ENCODE results near the gene SYNRG.

- TF ChIP-seq PKNOX1 (IDR thresholded peaks at IDR 0.05), result no peak
- no peak for TF ChIP-seq ZNF384 (IDR thresholded peaks at IDR 0.05)
- TF ChIP-seq LEF1 (IDR thresholded peaks at IDR 0.05; ENCODE audit: borderline replicate concordance), result no peak
- no peak for TF ChIP-seq SP1 (IDR thresholded peaks at IDR 0.05)
- no peak for TF ChIP-seq ELF4 (IDR thresholded peaks at IDR 0.05)
- TF ChIP-seq NFRKB (IDR thresholded peaks at IDR 0.05), result no peak
- no peak for TF ChIP-seq FOXM1 (IDR thresholded peaks at IDR 0.05; ENCODE audit: borderline replicate concordance)
These were observed 106.9 kb downstream of the SYNRG start for GRCh38 chr17:37502009-37502936.

Measured in HEK293T (cell line).